Measurements from ENCODE around the gene CCNF. TPM values are rescaled to one million over a fixed set of nuclear protein-coding genes. Genes with fewer than 3 reads are reported as not detected.

CCNF gene
- polyA plus RNA-seq, 1 donor from 2014 or later: 5.2 TPM

DNA sequence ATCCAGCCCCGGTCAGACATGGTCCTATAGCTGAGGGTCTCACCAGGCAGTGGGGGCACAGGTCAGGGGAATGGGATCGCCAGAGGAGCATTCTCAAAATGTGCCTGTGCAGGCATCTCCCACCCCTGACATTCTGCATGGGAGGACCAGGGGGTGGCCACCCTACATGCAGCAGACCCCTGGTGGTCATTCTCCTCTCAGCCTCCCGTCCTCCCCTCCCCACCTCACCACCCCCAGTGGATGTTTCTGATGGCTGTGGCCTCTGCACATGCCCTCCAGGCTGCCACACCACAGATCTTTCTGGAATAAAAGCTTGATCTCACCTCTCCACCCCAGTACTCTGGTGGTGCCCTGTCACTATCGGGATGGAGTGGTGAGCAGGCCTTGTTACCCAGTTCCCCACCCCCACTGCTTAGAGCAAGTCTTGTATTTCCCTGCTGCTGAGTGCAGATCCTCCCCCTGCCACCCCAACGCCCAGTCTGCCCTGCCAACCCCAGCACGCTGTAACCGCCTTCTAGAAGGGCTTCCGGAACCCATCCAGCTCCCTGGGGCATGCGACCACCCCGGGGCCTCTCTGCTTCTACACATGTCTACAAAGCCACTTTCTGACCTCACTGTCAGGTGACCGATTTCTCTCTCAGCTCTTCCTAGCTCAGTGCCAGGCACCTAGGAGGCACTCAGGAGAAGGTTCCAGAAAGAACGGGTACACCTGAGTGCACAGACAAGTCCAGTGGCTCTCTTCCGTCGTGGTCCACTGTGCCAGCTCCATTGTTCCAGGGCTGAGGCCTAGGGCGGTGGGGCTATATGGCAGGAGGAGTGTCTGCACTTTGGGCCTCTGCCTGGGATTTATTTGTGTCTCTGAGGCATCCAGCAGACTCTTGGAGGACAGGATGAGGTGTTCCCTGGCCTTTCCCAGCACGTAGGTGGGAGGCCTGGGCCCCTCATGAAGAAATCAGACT is 55.0 kb downstream of the CCNF start:
- no peak overlapping the region for H3K27ac ChIP-seq (ENCODE audit: low read length)
- no peak overlapping the region for H2AFZ ChIP-seq (ENCODE audit: low read depth, low read length)
- no peaks in the 10 kb centered on the region for H3K79me2 ChIP-seq (replicated peaks; ENCODE audit: insufficient read depth, low read length)
- no peaks in the 10 kb centered on the region for H3K9me3 ChIP-seq (ENCODE audit: low read length)
- H3K4me3 ChIP-seq (ENCODE audit: low read length): no peak overlapping the region
- H3K9ac ChIP-seq (ENCODE audit: low read length): no peak overlapping the region
- H3K27me3 ChIP-seq (ENCODE audit: insufficient read depth, low read depth, low read length): no peaks in the 10 kb centered on the region
- TF ChIP-seq RAD21 (conservative IDR thresholded peaks at IDR 0.05) (no peak), EZH2 (IDR thresholded peaks at IDR 0.05; ENCODE audit: borderline replicate concordance, insufficient read depth, low read length, poor library complexity, severe bottlenecking) (no peak), MXI1 (conservative IDR thresholded peaks at IDR 0.05; ENCODE audit: poor library complexity, severe bottlenecking) (no peak), TAF1 (IDR thresholded peaks at IDR 0.05; ENCODE audit: low read depth) (no peak)
- no peak overlapping the region for H3K4me2 ChIP-seq (ENCODE audit: low read length)
- no peaks in the 10 kb centered on the region for H3F3A ChIP-seq (ENCODE audit: insufficient read depth, low read length, poor library complexity, severe bottlenecking)
- H4K20me1 ChIP-seq (ENCODE audit: insufficient read depth): no peaks in the 10 kb centered on the region
- H3K36me3 ChIP-seq (ENCODE audit: insufficient read depth, low read length): no peaks in the 10 kb centered on the region
- no peaks in the 10 kb centered on the region for H3K9me2 ChIP-seq (ENCODE audit: insufficient read depth, low read length)

DNA sequence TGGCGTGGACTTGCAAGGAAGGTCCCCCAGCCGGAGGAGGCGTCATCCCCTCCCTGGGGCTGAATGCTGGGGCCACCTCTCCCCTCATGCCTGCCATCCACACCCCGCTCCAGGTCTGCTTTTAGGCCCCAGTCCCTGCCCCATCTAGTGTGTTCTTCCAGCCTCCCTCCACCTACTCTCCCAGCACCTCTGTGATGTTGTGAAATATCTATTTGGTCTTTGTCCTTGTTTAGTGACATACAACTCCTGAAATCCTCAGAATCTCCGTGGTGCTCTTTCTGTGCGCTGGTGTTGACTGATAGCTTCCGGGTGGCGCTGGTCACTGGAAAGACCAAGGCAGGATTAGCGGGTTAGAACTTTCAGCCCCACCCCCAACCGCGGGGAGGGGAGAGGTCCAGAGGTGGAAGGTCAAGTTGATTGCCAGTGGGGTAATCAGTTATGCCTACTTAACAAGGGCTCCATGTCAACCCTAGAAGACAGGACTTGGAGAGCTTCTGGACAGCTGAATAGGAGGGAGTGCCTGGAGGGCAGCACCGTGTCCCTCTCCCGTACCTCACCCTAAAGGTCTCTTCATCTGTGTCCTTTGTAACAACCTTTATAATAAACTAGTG is 55.8 kb downstream of the CCNF start:
- Histone ChIP-seq H3F3A (ENCODE audit: insufficient read depth, low read length, poor library complexity, severe bottlenecking) (no peaks in the 10 kb centered on the region), H3K27me3 (ENCODE audit: insufficient read depth, low read depth, low read length) (no peaks in the 10 kb centered on the region), H3K9me3 (ENCODE audit: low read length) (no peaks in the 10 kb centered on the region), H2AFZ (ENCODE audit: low read depth, low read length) (no peak overlapping the region), H4K20me1 (ENCODE audit: insufficient read depth) (no peaks in the 10 kb centered on the region), H3K79me2 (replicated peaks; ENCODE audit: insufficient read depth, low read length) (no peaks in the 10 kb centered on the region), H3K9me2 (ENCODE audit: insufficient read depth, low read length) (no peaks in the 10 kb centered on the region), H3K4me2 (ENCODE audit: low read length) (no peak overlapping the region), H3K27ac (ENCODE audit: low read length) (no peak overlapping the region), H3K4me3 (ENCODE audit: low read length) (no peak overlapping the region), H3K9ac (ENCODE audit: low read length) (no peak overlapping the region), H3K36me3 (ENCODE audit: insufficient read depth, low read length) (no peaks in the 10 kb centered on the region)
- TF ChIP-seq POLR2AphosphoS5 (IDR thresholded peaks at IDR 0.05) (no peak), EZH2 (IDR thresholded peaks at IDR 0.05; ENCODE audit: borderline replicate concordance, insufficient read depth, low read length, poor library complexity, severe bottlenecking) (no peak), SMC3 (conservative IDR thresholded peaks at IDR 0.05; ENCODE audit: poor library complexity) (no peak), EP300 (conservative IDR thresholded peaks at IDR 0.05; ENCODE audit: poor library complexity, severe bottlenecking) (no peak), TAF1 (IDR thresholded peaks at IDR 0.05; ENCODE audit: low read depth) (no peak)
- TF ChIP-seq, protein P1, sequence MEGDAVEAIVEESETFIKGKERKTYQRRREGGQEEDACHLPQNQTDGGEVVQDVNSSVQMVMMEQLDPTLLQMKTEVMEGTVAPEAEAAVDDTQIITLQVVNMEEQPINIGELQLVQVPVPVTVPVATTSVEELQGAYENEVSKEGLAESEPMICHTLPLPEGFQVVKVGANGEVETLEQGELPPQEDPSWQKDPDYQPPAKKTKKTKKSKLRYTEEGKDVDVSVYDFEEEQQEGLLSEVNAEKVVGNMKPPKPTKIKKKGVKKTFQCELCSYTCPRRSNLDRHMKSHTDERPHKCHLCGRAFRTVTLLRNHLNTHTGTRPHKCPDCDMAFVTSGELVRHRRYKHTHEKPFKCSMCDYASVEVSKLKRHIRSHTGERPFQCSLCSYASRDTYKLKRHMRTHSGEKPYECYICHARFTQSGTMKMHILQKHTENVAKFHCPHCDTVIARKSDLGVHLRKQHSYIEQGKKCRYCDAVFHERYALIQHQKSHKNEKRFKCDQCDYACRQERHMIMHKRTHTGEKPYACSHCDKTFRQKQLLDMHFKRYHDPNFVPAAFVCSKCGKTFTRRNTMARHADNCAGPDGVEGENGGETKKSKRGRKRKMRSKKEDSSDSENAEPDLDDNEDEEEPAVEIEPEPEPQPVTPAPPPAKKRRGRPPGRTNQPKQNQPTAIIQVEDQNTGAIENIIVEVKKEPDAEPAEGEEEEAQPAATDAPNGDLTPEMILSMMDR (IDR thresholded peaks at IDR 0.05; ENCODE audit: poor library complexity, severe bottlenecking): no peak
- TF ChIP-seq, protein P2, sequence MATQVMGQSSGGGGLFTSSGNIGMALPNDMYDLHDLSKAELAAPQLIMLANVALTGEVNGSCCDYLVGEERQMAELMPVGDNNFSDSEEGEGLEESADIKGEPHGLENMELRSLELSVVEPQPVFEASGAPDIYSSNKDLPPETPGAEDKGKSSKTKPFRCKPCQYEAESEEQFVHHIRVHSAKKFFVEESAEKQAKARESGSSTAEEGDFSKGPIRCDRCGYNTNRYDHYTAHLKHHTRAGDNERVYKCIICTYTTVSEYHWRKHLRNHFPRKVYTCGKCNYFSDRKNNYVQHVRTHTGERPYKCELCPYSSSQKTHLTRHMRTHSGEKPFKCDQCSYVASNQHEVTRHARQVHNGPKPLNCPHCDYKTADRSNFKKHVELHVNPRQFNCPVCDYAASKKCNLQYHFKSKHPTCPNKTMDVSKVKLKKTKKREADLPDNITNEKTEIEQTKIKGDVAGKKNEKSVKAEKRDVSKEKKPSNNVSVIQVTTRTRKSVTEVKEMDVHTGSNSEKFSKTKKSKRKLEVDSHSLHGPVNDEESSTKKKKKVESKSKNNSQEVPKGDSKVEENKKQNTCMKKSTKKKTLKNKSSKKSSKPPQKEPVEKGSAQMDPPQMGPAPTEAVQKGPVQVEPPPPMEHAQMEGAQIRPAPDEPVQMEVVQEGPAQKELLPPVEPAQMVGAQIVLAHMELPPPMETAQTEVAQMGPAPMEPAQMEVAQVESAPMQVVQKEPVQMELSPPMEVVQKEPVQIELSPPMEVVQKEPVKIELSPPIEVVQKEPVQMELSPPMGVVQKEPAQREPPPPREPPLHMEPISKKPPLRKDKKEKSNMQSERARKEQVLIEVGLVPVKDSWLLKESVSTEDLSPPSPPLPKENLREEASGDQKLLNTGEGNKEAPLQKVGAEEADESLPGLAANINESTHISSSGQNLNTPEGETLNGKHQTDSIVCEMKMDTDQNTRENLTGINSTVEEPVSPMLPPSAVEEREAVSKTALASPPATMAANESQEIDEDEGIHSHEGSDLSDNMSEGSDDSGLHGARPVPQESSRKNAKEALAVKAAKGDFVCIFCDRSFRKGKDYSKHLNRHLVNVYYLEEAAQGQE (IDR thresholded peaks at IDR 0.05; ENCODE audit: borderline replicate concordance): no peak
